GM21526 (cell line): ENCODE measurements around the gene PARD3B.

Experiments used
- ATAC-seq: cut with Tn5 transposase; IDR thresholded peaks from one replicate; pipeline ENCODE4 v1.9.1; 2021; ENCODE audit warnings: moderate library complexity; ENCODE audit not compliant: unreplicated experiment, low FRiP score

Gene PARD3B

DNA sequence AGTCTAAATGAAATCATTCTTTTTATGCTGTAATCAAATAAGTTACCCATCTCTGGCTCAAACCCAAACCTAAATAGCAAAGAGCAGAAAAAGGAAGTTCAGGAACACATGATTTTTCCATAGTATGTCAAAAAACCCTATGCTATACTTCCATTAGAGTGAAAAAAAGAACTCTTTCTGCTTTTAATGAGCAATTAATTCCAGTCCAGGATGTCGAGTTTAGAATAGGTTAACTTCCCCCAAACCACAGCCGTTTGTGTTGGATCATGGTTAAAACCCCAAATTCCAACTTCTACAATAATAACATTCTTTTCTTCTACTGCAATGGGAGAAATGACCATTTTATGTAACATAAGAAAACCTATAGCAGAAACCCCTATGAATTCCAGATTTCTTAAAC, 965.9 kb downstream of the PARD3B start:
- ATAC-seq, result no peak

DNA sequence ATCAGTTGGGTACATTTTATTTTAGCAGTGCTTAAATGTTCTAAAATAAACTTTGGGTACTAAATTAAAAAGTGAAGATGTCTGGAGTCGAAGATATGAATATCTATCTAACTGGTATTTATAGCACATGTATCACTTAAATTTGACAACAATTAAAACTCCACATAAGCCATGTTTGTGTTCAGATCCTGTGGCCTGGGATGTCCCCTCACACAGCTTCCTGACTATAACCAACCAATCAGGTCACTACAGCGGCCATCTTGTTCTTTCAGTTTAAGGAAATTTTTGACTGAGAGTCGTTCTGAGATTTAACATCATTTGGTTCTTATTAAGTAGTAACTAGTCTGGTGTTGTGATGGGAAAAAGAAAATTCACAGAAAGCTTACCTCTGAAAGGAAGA, 966.4 kb downstream of the PARD3B start:
- ATAC-seq, result no peak

DNA sequence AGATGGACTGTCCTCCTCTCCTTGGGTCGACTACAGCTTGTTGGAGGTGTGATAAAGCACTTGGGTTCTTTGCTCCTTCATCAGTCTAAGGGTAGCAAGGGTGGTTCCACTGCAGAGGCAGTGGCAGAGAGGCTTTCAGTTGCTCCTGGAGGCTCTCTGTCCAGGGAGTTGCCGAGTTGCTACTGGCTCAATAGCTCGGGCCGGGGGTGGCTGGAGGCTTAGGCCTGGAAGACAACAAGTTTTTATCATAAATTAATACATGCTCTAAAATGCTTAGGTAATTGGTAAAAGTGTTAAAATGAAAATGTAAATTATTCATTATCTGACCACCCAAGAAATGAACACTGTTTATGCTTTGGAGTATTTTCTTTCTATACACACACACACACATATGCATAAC, 975.0 kb downstream of the PARD3B start:
- no peak for ATAC-seq

DNA sequence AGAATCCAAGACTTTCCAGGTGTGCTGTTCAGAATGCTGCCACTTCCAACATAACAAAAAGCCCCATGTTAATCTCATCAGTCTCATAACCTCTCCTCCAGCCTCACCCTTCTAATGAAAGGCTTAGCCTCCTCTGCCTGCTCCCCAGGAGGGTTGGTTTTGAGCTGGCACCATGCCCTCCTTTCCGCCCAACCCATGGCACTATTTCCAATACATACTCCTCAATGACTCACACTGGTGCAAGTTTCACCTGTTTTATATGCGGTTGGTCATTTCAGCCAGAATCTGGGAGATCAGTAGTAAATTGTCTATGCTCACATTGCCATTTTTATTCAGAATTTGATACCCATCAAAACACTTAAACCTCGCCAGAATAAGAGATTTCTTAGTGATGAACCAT, 979.4 kb downstream of the PARD3B start:
- no peak for ATAC-seq

DNA sequence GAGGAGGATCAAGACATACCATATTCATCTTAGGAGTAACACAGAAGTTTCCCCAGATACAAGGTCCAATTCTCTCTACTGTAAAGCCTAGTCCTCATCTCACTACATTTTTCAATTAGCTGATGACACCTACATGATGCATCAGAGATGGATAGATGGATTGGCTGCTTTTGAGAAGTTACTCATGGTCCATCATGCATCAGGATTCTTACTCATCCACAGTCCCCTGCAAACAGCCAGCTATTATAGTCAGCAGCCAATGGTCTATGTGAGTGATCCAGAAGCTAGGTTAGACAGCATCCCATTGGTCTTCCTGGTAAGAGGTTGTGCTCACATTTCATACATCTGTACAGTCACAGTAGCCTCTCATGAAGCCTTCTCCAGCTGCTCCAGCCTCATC, 982.5 kb downstream of the PARD3B start:
- ATAC-seq, result no peak

GRCh38 chr2:205531072-205531471, 985.8 kb downstream of the PARD3B start:
- no peak for ATAC-seq

GRCh38 chr2:205531489-205532148, 986.3 kb downstream of the PARD3B start:
- no peak for ATAC-seq

DNA sequence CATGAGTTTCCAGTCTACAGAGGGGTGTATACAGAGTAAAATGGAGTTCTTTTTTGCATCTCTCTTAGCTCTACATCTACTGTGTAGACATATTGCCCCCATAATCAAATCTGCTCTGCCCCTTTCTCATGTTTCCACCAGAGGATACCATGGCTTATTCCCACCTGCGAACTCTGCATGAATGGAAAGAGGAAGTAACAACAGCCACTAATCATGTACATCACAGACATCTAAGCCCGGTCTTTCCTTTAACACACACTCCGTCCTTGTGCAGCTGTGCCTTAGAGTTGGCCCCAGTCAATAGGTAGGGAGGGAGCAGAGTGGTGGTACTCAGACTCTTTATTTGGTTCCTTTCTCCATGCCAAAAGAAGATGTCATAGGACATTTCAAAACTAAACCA, 989.7 kb downstream of the PARD3B start:
- ATAC-seq, result no peak

GRCh38 chr2:205539603-205540002, 994.3 kb downstream of the PARD3B start:
- ATAC-seq, result no peak

GRCh38 chr2:205540036-205540435, 994.8 kb downstream of the PARD3B start:
- ATAC-seq, result no peak

DNA sequence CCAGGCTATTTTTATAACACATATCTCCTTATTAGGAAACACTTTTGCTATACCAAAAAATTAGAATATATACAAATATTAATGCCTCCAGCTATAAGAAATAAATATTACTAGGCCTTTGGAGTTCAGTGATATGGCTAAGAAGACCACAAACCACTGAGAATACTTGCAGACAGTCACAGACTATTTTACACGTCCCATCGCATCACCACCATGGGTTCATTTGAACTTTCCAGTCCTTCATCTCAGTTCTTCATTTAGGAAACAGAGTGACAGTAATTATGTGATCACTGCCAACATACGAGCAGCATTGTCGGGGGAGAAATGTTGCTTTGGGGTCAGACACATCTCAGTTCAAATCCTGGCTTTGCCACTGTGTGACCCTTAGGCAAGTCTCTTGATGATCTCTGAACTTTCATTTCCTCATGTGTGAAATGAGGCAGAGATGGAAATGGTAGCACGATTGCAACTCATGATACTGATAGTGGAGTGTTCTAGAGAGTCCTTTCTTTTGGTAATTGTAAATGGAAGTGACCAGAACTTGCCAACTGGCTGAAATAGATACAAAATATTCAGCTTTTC, 998.1 kb downstream of the PARD3B start:
- no peak for ATAC-seq

GRCh38 chr2:205543937-205544702, 998.8 kb downstream of the PARD3B start:
- no peak for ATAC-seq

- no peak for ATAC-seq
Measured at GRCh38 chr2:205545971-205546816, 1000.9 kb downstream of the PARD3B start.

GRCh38 chr2:205555566-205556230, 1010.4 kb downstream of the PARD3B start:
- no peak for ATAC-seq

DNA sequence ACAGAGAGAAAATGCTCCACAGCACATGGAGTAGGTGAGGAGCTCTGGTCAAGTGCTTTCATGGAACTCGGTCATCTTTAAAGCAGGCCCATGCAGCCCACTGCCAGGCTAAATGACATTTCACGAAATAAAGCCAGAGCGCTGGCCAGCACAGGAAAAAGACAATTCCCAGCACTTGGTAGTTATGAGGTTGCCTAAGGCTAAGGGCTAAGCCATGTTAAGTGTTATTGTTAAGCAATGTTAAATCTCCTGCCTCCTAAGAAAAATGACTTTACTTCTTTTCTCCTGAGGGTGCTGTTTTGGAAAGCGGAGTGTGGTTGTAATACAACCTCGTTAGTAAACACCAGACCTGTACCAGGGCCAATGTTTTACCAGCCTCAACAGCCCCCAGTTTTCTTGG, 1011.1 kb downstream of the PARD3B start:
- no peak for ATAC-seq

GRCh38 chr2:205556841-205557539, 1011.7 kb downstream of the PARD3B start:
- no peak for ATAC-seq

DNA sequence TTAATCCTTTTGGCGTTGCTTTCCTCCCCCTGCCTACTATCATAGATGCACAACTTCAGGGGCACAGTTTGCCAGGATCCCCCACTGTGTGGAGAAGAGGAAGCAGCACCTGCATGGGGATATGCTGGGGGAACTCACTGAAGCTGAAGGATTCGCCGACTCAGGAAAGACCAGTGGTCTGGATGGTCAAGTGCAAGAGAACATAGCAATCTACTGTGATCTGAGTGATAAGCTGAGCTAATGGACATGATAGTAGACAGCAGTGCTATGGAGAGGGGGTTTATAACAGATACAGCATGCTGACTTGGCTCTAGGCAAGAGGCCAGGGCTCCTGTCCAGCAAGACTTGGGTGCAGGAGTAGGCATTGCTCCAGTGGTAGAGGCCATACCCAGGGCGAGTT, 1012.6 kb downstream of the PARD3B start:
- ATAC-seq, result no peak

DNA sequence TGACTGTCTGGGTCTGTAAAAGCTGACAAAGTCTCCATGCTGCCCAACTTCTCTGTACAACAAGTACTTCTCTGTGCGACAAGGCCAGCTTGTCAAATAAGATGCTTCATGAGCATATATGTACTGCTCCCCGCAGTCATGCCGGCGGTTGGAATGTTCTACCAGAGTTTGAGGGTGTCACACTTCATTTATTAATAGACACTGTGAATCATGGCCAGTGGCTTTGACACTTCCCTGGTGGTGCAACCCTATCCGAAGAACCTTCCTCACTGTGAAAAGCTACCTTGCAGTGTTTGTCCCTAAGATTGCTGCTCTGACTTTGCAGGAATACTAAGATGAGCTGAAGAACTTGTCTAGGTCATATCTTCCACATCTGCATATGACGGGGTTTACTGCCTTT, 1016.2 kb downstream of the PARD3B start:
- no peak for ATAC-seq

DNA sequence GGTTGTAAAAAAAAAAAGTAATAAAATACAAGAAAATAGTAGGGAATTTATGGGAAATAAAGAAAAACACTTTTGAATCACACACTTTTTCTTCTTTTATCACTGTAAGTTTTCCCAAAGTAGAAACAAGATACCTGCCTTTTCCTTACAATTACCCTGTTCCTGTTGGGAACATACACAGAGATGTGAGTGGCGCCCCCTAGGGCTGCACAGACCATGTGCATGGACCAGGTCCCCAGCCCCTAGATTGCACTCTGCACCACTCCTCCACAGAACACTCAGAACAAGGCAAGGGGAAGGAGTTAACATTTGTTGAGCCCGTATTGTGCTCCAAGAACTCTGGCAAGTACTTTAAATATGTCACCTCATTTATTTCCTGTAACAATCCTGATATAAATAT, 1018.4 kb downstream of the PARD3B start:
- ATAC-seq, result no peak
